HG03565 (cell line): ENCODE measurements around the gene ATOX1.
"Not testable (repeated sequence)": the region's sequence is repeated elsewhere in the genome, so short reads cannot be mapped to it uniquely, and the experiment has no call there.

ENCODE experiments used
- ATAC-seq: cut with Tn5 transposase; IDR thresholded peaks from one replicate; pipeline ENCODE4 v1.9.1; 2021; ENCODE audit warnings: mild to moderate bottlenecking, moderate library complexity; ENCODE audit not compliant: unreplicated experiment

The ATOX1 gene

GRCh38 chr5:151699071-151699901 is 59.1 kb downstream of the ATOX1 start:
- no peak for ATAC-seq

GRCh38 chr5:151698081-151698480 is 60.4 kb downstream of the ATOX1 start:
- not testable (repeated sequence) for ATAC-seq

DNA sequence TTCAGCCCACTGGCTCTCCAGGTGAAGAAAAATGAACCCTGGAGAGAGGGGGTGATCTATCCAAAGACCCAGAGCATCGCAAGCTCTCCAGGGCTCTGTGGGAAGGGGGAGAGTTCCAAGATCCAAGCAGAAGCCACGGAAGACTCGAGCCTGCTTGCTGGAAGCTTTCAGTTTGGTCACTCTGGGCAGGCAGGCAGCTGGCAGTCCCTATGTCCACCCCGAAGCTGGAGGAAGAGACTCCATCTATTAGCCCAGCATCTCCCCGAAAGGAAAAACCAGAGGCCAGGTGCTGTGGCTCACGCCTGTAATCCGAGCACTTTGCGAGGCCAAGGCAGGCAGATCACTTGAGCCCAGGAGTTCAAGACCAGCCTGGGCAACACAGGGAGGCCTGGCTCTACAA is 61.0 kb downstream of the ATOX1 start:
- no peak for ATAC-seq

GRCh38 chr5:151696470-151697061 is 61.9 kb downstream of the ATOX1 start:
- ATAC-seq = no peak

GRCh38 chr5:151695464-151695863 is 63.0 kb downstream of the ATOX1 start:
- no peak for ATAC-seq

DNA sequence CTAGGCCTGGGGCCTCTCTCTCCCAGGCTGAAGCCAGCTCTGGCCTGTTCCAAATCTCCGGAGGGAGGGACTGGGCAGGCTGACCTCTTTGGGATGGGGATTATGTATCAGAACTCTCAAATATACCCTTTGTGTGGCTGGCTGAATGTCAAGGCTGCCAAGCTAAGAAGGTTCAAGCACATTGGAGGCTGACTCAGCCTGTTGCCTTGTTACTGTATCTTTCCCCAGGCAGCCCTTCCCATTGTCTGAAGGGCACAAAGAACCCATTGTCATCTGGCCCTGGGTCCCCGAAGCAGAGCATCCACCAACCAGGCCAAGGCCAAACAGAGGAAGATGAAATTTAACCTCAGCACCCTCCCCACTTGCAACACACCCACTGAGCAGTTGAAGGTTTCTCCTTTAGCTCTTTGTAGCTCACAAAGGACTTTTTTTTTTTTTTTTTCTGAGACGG is 64.4 kb downstream of the ATOX1 start:
- ATAC-seq = no peak
